GM06990 (cell line): ENCODE results near the gene DSCAML1.
A peak's percentile ranks its signal among the peaks of the same experiment; 100 is the strongest.

Experiments
- DNase-seq: peaks from one replicate; pipeline ENCODE4 v3.0.0-alpha.2; 2011; ENCODE audit not compliant: insufficient read length; ENCODE audit errors: extremely low read depth
- H3K27me3 ChIP-seq: replicated peaks from 2 replicates; pipeline ENCODE4 v1.6.0; 2011; ENCODE audit warnings: low read length; ENCODE audit not compliant: control insufficient read depth, insufficient read depth
- H3K36me3 ChIP-seq: 2 replicates; pipeline ENCODE4 v1.5.1; 2011; ENCODE audit warnings: low read length; ENCODE audit not compliant: control insufficient read depth, insufficient read depth
- H3K4me3 ChIP-seq: replicated peaks from 2 replicates; pipeline ENCODE4 v1.5.1; 2011; ENCODE audit warnings: low read depth, mild to moderate bottlenecking, control low read depth, low read length
- CTCF ChIP-seq: IDR thresholded peaks from 2 replicates; pipeline ENCODE4 v1.5.1; 2011; ENCODE audit warnings: low read length, control low read depth, mild to moderate bottlenecking, inconsistent platforms; ENCODE audit not compliant: insufficient read depth, poor library complexity, severe bottlenecking

DSCAML1 gene

GRCh38 chr11:117829369-117829725 lies 32.3 kb upstream of the DSCAML1 start:
- DNase-seq, result no peak
- Histone ChIP-seq H3K27me3 (no peaks in the 10 kb centered on the region), H3K36me3 (no peaks in the 10 kb centered on the region), H3K4me3 (no peak overlapping the region)
- TF ChIP-seq CTCF, result no peak

GRCh38 chr11:117828611-117829368 lies 31.8 kb upstream of the DSCAML1 start:
- H3K36me3 ChIP-seq, result no peaks in the 10 kb centered on the region
- DNase-seq, result peak; percentile 59
- H3K4me3 ChIP-seq, result no peak overlapping the region
- no peaks in the 10 kb centered on the region for H3K27me3 ChIP-seq
- no peak for TF ChIP-seq CTCF

GRCh38 chr11:117827521-117828511 lies 30.8 kb upstream of the DSCAML1 start:
- Histone ChIP-seq H3K4me3 (no peak overlapping the region), H3K27me3 (no peaks in the 10 kb centered on the region), H3K36me3 (no peaks in the 10 kb centered on the region)
- no peak for DNase-seq
- no peak for TF ChIP-seq CTCF

GRCh38 chr11:117826832-117827231 lies 29.8 kb upstream of the DSCAML1 start:
- TF ChIP-seq CTCF, result no peak
- Histone ChIP-seq H3K27me3 (no peaks in the 10 kb centered on the region), H3K36me3 (no peaks in the 10 kb centered on the region), H3K4me3 (no peak overlapping the region)
- DNase-seq, result no peak

GRCh38 chr11:117826190-117826570 lies 29.2 kb upstream of the DSCAML1 start:
- TF ChIP-seq CTCF, result no peak
- H3K4me3 ChIP-seq, result no peak overlapping the region

More at GRCh38 chr11:117826190-117826570, 29.2 kb upstream of the DSCAML1 start:
- H3K36me3 ChIP-seq, result no peaks in the 10 kb centered on the region
- H3K27me3 ChIP-seq, result no peaks in the 10 kb centered on the region
- DNase-seq, result no peak
